DOHH2 (cell line): Measurements from ENCODE around the gene DCLRE1B.

Source experiments
- EZH2phosphoT487 ChIP-seq: fragments of 200-600 bp; sonication (generic); IDR thresholded peaks from 2 replicates; pipeline ENCODE4 v1.6.1; 2017; ENCODE audit warnings: borderline replicate concordance, mild to moderate bottlenecking, antibody characterized with exemption, low read length, moderate library complexity, mixed read lengths
- TF ChIP-seq, protein P1 (sequence below): fragments of 200-600 bp; sonication (generic); IDR thresholded peaks from one replicate; pipeline ENCODE4 v1.5.1; 2014; ENCODE audit warnings: antibody characterized with exemption, mild to moderate bottlenecking, low read depth, low read length; ENCODE audit not compliant: poor library complexity, severe bottlenecking

DNA sequence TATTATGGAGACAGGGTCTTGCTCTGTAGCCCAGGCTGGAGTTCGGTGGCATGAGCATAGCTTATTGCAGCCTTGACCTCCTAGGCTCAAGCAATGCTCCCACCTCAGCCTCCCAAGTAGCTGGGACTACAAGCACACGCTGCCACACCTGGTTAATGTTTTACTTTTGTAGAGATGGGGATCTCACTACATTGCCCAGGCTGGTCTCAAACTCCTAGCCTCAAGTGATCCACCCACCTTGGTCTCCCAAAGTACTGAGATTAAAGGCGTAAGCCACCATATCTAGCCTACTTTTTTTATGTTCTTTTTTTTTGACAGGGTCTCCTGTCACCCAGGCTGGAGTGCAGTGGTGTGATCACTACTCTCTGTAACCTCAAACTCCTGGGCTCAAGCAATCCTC lies 11.9 kb upstream of the DCLRE1B start:
- TF ChIP-seq, protein P1, sequence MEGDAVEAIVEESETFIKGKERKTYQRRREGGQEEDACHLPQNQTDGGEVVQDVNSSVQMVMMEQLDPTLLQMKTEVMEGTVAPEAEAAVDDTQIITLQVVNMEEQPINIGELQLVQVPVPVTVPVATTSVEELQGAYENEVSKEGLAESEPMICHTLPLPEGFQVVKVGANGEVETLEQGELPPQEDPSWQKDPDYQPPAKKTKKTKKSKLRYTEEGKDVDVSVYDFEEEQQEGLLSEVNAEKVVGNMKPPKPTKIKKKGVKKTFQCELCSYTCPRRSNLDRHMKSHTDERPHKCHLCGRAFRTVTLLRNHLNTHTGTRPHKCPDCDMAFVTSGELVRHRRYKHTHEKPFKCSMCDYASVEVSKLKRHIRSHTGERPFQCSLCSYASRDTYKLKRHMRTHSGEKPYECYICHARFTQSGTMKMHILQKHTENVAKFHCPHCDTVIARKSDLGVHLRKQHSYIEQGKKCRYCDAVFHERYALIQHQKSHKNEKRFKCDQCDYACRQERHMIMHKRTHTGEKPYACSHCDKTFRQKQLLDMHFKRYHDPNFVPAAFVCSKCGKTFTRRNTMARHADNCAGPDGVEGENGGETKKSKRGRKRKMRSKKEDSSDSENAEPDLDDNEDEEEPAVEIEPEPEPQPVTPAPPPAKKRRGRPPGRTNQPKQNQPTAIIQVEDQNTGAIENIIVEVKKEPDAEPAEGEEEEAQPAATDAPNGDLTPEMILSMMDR, result no peak
- TF ChIP-seq EZH2phosphoT487, result no peak
